Measurements from ENCODE around the gene TRAK1.

- TF ChIP-seq TCF12 (IDR thresholded peaks at IDR 0.05; ENCODE audit: low read depth, low read length), result no peak
- TF ChIP-seq POLR2A (IDR thresholded peaks at IDR 0.05; ENCODE audit: low read depth, low read length), result no peak
- no peak for TF ChIP-seq EGR1 (IDR thresholded peaks at IDR 0.05; ENCODE audit: borderline replicate concordance in 1 of 2, low read depth in 2 of 2, low read length in 2 of 2)
- no peak for TF ChIP-seq RBBP5 (conservative IDR thresholded peaks at IDR 0.05)
- no peak for TF ChIP-seq BMI1 (IDR thresholded peaks at IDR 0.05; ENCODE audit: borderline replicate concordance)
- TF ChIP-seq, protein P1, sequence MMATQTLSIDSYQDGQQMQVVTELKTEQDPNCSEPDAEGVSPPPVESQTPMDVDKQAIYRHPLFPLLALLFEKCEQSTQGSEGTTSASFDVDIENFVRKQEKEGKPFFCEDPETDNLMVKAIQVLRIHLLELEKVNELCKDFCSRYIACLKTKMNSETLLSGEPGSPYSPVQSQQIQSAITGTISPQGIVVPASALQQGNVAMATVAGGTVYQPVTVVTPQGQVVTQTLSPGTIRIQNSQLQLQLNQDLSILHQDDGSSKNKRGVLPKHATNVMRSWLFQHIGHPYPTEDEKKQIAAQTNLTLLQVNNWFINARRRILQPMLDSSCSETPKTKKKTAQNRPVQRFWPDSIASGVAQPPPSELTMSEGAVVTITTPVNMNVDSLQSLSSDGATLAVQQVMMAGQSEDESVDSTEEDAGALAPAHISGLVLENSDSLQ (IDR thresholded peaks at IDR 0.05), result no peak
- TF ChIP-seq HCFC1 (IDR thresholded peaks at IDR 0.05; ENCODE audit: low read length), result no peak
- TF ChIP-seq YY1 (IDR thresholded peaks at IDR 0.05; ENCODE audit: low read depth, low read length), result no peak
Measured at GRCh38 chr3:42149532-42149931, 58.4 kb downstream of the TRAK1 start.

Data from GM12878 (cell line).